Measurements from ENCODE around the gene RHO. TPM values are rescaled to one million over a fixed set of nuclear protein-coding genes. Genes with fewer than 3 reads are reported as not detected.

RHO gene
- total RNA-seq, 1 experiment from 2014 or later, result not detected

GRCh38 chr3:129577925-129578786 is 49.7 kb downstream of the RHO start:
- ATAC-seq, result no peak
- Histone ChIP-seq H3K4me1 (ENCODE audit: control insufficient read depth in 1 of 2, insufficient read depth in 2 of 2, low read length in 2 of 2) (no peaks in the 10 kb centered on the region), H3K27me3 (ENCODE audit: insufficient read depth, low read length) (no peaks in the 10 kb centered on the region), H3K9ac (ENCODE audit: low read length) (no peak overlapping the region), H3K27ac (ENCODE audit: low read depth, low read length) (no peak overlapping the region), H2AFZ (ENCODE audit: low read depth, low read length, poor library complexity, severe bottlenecking) (no peak overlapping the region), H3K36me3 (ENCODE audit: control insufficient read depth in 1 of 2, insufficient read depth in 2 of 2, low read length in 2 of 2) (no peaks in the 10 kb centered on the region; a peak in 1 of 4 replicates), H3K4me2 (ENCODE audit: low read length) (no peak overlapping the region), H3K9me3 (ENCODE audit: control insufficient read depth in 1 of 2, insufficient read depth in 1 of 2, low read depth in 1 of 2, low read length in 2 of 2) (no peaks in the 10 kb centered on the region), H3K4me3 (replicated peaks in 1 of 2; ENCODE audit: low read depth in 1 of 2, low read length in 2 of 2) (no peak overlapping the region), H3K79me2 (ENCODE audit: insufficient read depth, low read length) (no peaks in the 10 kb centered on the region), H3K9me2 (ENCODE audit: insufficient read depth) (no peaks in the 10 kb centered on the region), H4K20me1 (ENCODE audit: insufficient read depth) (no peaks in the 10 kb centered on the region)
- ChIA-PET CTCF (no interaction called here), POLR2A (no interaction called here), RAD21 (ENCODE audit: low non-redundant PET in 1 of 2, low total read pairs in 2 of 2, uncharacterized antibody in 2 of 2, unreplicated experiment in 2 of 2) (no interaction called here)
- intact Hi-C loops (cut with micrococcal nuclease), result no loop called here
- TF ChIP-seq, protein P1, sequence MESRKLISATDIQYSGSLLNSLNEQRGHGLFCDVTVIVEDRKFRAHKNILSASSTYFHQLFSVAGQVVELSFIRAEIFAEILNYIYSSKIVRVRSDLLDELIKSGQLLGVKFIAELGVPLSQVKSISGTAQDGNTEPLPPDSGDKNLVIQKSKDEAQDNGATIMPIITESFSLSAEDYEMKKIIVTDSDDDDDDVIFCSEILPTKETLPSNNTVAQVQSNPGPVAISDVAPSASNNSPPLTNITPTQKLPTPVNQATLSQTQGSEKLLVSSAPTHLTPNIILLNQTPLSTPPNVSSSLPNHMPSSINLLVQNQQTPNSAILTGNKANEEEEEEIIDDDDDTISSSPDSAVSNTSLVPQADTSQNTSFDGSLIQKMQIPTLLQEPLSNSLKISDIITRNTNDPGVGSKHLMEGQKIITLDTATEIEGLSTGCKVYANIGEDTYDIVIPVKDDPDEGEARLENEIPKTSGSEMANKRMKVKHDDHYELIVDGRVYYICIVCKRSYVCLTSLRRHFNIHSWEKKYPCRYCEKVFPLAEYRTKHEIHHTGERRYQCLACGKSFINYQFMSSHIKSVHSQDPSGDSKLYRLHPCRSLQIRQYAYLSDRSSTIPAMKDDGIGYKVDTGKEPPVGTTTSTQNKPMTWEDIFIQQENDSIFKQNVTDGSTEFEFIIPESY (IDR thresholded peaks at IDR 0.05; ENCODE audit: extremely low read depth, insufficient replicate concordance, low read length), result no peak
- TF ChIP-seq YY1 (IDR thresholded peaks at IDR 0.05; ENCODE audit: extremely low read depth, insufficient replicate concordance, low read depth, low read length) (no peak), CTCF (IDR thresholded peaks at IDR 0.05 in 2 of 3, conservative IDR thresholded peaks at IDR 0.05 in 1 of 3; ENCODE audit: borderline replicate concordance in 1 of 3, insufficient read depth in 1 of 3, low read depth in 2 of 3, low read length in 2 of 3) (no peak), SIN3A (IDR thresholded peaks at IDR 0.05; ENCODE audit: low read depth) (no peak), POLR2AphosphoS5 (IDR thresholded peaks at IDR 0.05; ENCODE audit: low read depth, low read length) (no peak), SRF (IDR thresholded peaks at IDR 0.05; ENCODE audit: low read depth) (no peak), EGR1 (IDR thresholded peaks at IDR 0.05; ENCODE audit: low read depth) (no peak), POLR2A (IDR thresholded peaks at IDR 0.05; ENCODE audit: borderline replicate concordance, extremely low read depth, insufficient read depth, insufficient read length) (no peak), ZNF274 (IDR thresholded peaks at IDR 0.05; ENCODE audit: low read depth, low read length) (no peak), EZH2phosphoT487 (IDR thresholded peaks at IDR 0.05; ENCODE audit: borderline replicate concordance) (no peak), FOSL1 (IDR thresholded peaks at IDR 0.05; ENCODE audit: low read depth) (no peak), CBX3 (IDR thresholded peaks at IDR 0.05; ENCODE audit: low read depth) (no peak), RAD21 (IDR thresholded peaks at IDR 0.05; ENCODE audit: low read depth) (no peak), ZFX (IDR thresholded peaks at IDR 0.05) (no peak)
- no TSS peak for BruUV-seq (replicated peaks)
- no peak for DNase-seq (ENCODE audit: low read depth, low spot score)

All from HCT116 (cell line).